ENCODE data around the gene PTPN23. TPM values are rescaled to one million over a fixed set of nuclear protein-coding genes. Genes with fewer than 3 reads are reported as not detected.

PTPN23 gene
- total RNA-seq, 1 experiment from 2014 or later: 16.3 TPM

- no peak for DNase-seq (ENCODE audit: low read depth)
These were observed 24.4 kb downstream of the PTPN23 start for GRCh38 chr3:47404955-47405790.

GRCh38 chr3:47405820-47406761, 25.3 kb downstream of the PTPN23 start:
- DNase-seq (ENCODE audit: low read depth): no peak

GRCh38 chr3:47406762-47407149, 25.9 kb downstream of the PTPN23 start:
- no peak for DNase-seq (ENCODE audit: low read depth)

GRCh38 chr3:47407237-47407636, 26.4 kb downstream of the PTPN23 start:
- DNase-seq (ENCODE audit: low read depth): no peak

- DNase-seq (ENCODE audit: low read depth): no peak
These were observed 27.3 kb downstream of the PTPN23 start for GRCh38 chr3:47407896-47408838.

- DNase-seq (ENCODE audit: low read depth): no peak
These were observed 28.0 kb downstream of the PTPN23 start for GRCh38 chr3:47408839-47409229.

- no peak for DNase-seq (ENCODE audit: low read depth)
These were observed 28.5 kb downstream of the PTPN23 start for GRCh38 chr3:47409284-47409683.

GRCh38 chr3:47409688-47410416, 29.0 kb downstream of the PTPN23 start:
- no peak for DNase-seq (ENCODE audit: low read depth)

- DNase-seq (ENCODE audit: low read depth): no peak
These were observed 29.5 kb downstream of the PTPN23 start for GRCh38 chr3:47410417-47410720.

- DNase-seq (ENCODE audit: low read depth): no peak
These were observed 30.2 kb downstream of the PTPN23 start for GRCh38 chr3:47410801-47411646.

- DNase-seq (ENCODE audit: low read depth): no peak
These were observed 31.1 kb downstream of the PTPN23 start for GRCh38 chr3:47411696-47412452.

GRCh38 chr3:47412453-47412756, 31.6 kb downstream of the PTPN23 start:
- no peak for DNase-seq (ENCODE audit: low read depth)

- DNase-seq (ENCODE audit: low read depth): no peak
These were observed 32.2 kb downstream of the PTPN23 start for GRCh38 chr3:47412842-47413520.

GRCh38 chr3:47413751-47414150, 32.9 kb downstream of the PTPN23 start:
- no peak for DNase-seq (ENCODE audit: low read depth)

- no peak for DNase-seq (ENCODE audit: low read depth)
These were observed 33.3 kb downstream of the PTPN23 start for GRCh38 chr3:47414161-47414564.

GRCh38 chr3:47414666-47415587, 34.1 kb downstream of the PTPN23 start:
- DNase-seq (ENCODE audit: low read depth): no peak

- DNase-seq (ENCODE audit: low read depth): no peak
These were observed 35.2 kb downstream of the PTPN23 start for GRCh38 chr3:47416041-47416440.
